ENCODE results near the gene DPCD.

DNA sequence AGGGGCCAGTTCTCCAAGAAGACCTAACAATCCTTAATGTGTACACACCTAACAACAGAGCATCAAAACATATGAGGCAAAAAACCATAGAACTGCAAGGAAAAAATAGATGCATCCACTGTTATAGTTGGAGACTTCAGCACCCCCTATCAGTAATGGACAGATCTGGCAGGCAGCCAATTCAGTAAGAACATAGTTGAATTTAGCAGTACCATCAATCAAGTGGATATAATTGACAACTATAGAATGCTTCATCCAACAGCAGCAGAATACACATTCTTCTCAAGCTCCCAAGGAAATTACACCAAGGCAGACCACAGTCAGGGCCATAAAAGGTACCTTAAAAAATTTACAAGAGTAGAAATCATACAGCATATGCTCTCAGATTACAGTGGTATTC lies 42.2 kb upstream of the DPCD start:
- TF ChIP-seq EP300 (IDR thresholded peaks at IDR 0.05), result no peak
- TF ChIP-seq POLR2AphosphoS5 (IDR thresholded peaks at IDR 0.05), result no peak

Measured in gastroesophageal sphincter (tissue), 2 donors.